GM21717 (cell line): Measurements from ENCODE around the gene FAM47E.

Source experiments
- ATAC-seq: cut with Tn5 transposase; IDR thresholded peaks from one replicate; pipeline ENCODE4 v1.9.1; 2021; ENCODE audit warnings: mild to moderate bottlenecking, moderate library complexity; ENCODE audit not compliant: unreplicated experiment

Gene FAM47E

GRCh38 chr4:76326515-76326914 is 75.0 kb downstream of the FAM47E start:
- ATAC-seq = no peak
